PC-3 (cell line): ENCODE data around the gene MTMR11. TPM values are rescaled to one million over a fixed set of nuclear protein-coding genes. Genes with fewer than 3 reads are reported as not detected.
"Not testable (repeated sequence)": the region's sequence is repeated elsewhere in the genome, so short reads cannot be mapped to it uniquely, and the experiment has no call there.

ENCODE experiments used
- ATAC-seq: fragments of 200-7000 bp; cut with Tn5 transposase; 2 replicates; pipeline ENCODE4 v1.9.1; 2020; ENCODE audit warnings: mild to moderate bottlenecking, moderate library complexity
- BruUV-seq: library from RNA; stranded (reverse); fragments of 400-500 nt; replicated peaks from 2 replicates; lab custom pipeline; 2021; lab: Mats Ljungman, UMichigan
- CTCF ChIA-PET: fragments of 300-600 bp; sonication (Branson Sonifier 250); formaldehyde crosslinking; loops from one replicate; lab custom pipeline; 2022; ENCODE audit warnings: antibody characterized with exemption; lab: Charles Lee
- POLR2A ChIA-PET: fragments of 300-600 bp; sonication (Branson Sonifier 250); formaldehyde crosslinking; loops from one replicate; lab custom pipeline; 2022; ENCODE audit warnings: antibody characterized with exemption; ENCODE audit not compliant: unreplicated experiment; lab: Charles Lee
- DNase-seq: peaks from one replicate; pipeline ENCODE4 v3.0.0-alpha.2; 2015
- H2AFZ ChIP-seq: fragments of 300-600 bp; sonication (generic); 2 replicates; pipeline ENCODE4 v1.6.0; 2016; ENCODE audit warnings: antibody characterized with exemption, low read length
- H3F3A ChIP-seq: fragments of 300-600 bp; sonication (generic); one replicate; pipeline ENCODE4 v1.6.0; 2017; ENCODE audit warnings: antibody characterized with exemption, low read length, control low read depth, mild to moderate bottlenecking; ENCODE audit not compliant: unreplicated experiment
- H3K27ac ChIP-seq: fragments of 300-600 bp; sonication (generic); 2 replicates; pipeline ENCODE4 v1.5.1; 2016; ENCODE audit warnings: mild to moderate bottlenecking, low read length
- H3K27me3 ChIP-seq: fragments of 300-600 bp; sonication (generic); 2 replicates; pipeline ENCODE4 v1.6.1; 2016; ENCODE audit warnings: low read length, mixed read lengths
- H3K36me3 ChIP-seq: fragments of 300-600 bp; sonication (generic); 2 replicates; pipeline ENCODE4 v1.6.1; 2016; ENCODE audit warnings: low read depth, mixed run types, low read length, mixed read lengths
- H3K4me1 ChIP-seq: fragments of 300-600 bp; sonication (generic); 2 replicates; pipeline ENCODE4 v1.5.1; 2016; ENCODE audit warnings: low read length; ENCODE audit not compliant: insufficient read depth
- H3K4me2 ChIP-seq: fragments of 300-600 bp; sonication (generic); 2 replicates; pipeline ENCODE4 v1.6.0; 2016; ENCODE audit warnings: low read length
- H3K4me3 ChIP-seq: fragments of 300-600 bp; sonication (generic); 2 replicates; pipeline ENCODE4 v1.5.1; 2016; ENCODE audit warnings: mild to moderate bottlenecking, low read length, mixed read lengths
- H3K79me2 ChIP-seq: fragments of 300-600 bp; sonication (generic); 2 replicates; pipeline ENCODE4 v1.6.1; 2017; ENCODE audit warnings: low read length, mixed read lengths
- H3K9ac ChIP-seq: fragments of 300-600 bp; sonication (generic); 2 replicates; pipeline ENCODE4 v1.6.0; 2016; ENCODE audit warnings: mild to moderate bottlenecking, low read length
- H3K9me2 ChIP-seq: fragments of 300-600 bp; sonication (generic); replicated peaks from 2 replicates; pipeline ENCODE4 v1.6.1; 2016; ENCODE audit warnings: mixed run types, low read length, mixed read lengths
- H3K9me3 ChIP-seq: fragments of 300-600 bp; sonication (generic); 2 replicates; pipeline ENCODE4 v1.6.1; 2016; ENCODE audit warnings: low read length, mixed read lengths
- H4K20me1 ChIP-seq: fragments of 300-600 bp; sonication (generic); 2 replicates; pipeline ENCODE4 v1.6.1; 2016; ENCODE audit warnings: low read length, mixed read lengths
- EZH2 ChIP-seq: fragments of 300-600 bp; sonication (generic); IDR thresholded peaks from one replicate; pipeline ENCODE4 v1.6.1; 2017; ENCODE audit warnings: antibody characterized with exemption, mild to moderate bottlenecking, low read length; ENCODE audit not compliant: unreplicated experiment
- EZH2phosphoT487 ChIP-seq: fragments of 300-600 bp; sonication (generic); IDR thresholded peaks from 2 replicates; pipeline ENCODE4 v1.6.1; 2018; ENCODE audit warnings: mild to moderate bottlenecking, antibody characterized with exemption, low read length, borderline replicate concordance
- intact Hi-C: fragments of 100-400 bp; cut with micrococcal nuclease; formaldehyde crosslinking; loops from 2 replicates; pipeline ENCODE4 v1.9.0; 2023
- total RNA-seq: library from RNA; depleted of rRNA; stranded (reverse); fragments of >200 nt; gene quantifications from 2 replicates; pipeline ENCODE4 v1.2.3, GENCODE V29; 2014
- TF ChIP-seq, protein P1 (sequence below): fragments of 300-600 bp; sonication (generic); conservative IDR thresholded peaks from 2 replicates; pipeline ENCODE4 v1.5.1; 2017; ENCODE audit warnings: antibody characterized with exemption, low read depth, mild to moderate bottlenecking, low read length

Gene MTMR11
- total RNA-seq, 1 experiment from 2014 or later: 5.1 TPM

DNA sequence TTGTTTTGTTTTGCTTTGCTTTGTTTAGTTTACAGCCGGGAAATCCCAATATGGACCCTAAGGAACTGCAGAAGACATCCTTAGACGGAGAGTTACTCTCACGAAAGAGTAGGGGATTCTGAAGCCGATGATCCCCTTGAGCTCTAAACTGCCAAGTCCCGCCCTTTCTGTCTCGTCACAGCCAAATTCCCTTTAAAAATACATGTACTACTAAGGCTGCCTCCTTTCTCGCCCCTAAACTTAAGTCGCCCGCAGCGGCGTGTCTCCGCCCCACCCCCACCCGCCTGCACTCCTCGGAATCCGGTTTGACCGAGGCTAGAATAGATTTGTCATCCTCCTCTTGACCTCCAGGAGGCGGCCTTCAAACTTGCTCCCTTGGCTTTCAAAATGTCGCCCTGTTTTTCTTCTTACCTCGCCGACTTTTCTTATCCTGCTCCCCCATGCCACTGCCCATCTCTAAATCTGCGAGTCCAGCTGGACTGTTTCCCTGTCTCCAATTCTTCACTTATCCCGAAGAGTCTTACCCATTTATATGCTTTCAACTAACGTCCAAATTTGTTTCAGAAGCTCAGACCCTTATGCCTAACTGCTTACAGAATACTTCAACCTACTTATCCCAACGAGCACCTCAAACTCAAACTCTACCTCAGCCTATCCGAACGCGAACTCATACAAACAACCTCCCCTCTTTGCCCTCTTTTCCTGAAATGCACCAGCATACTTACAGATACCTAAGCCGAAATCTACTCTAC lies 48.3 kb downstream of the MTMR11 start:
- peak overlapping the region; percentile 79 for H3K9ac ChIP-seq
- ATAC-seq: peak; percentile 19
- DNase-seq: peak; percentile 95
- no peaks in the 10 kb centered on the region for H4K20me1 ChIP-seq
- no peaks in the 10 kb centered on the region for H3K9me2 ChIP-seq
- H3F3A ChIP-seq: peaks cover 12% of the 10 kb centered on the region
- H3K4me3 ChIP-seq: peak overlapping the region; percentile 77
- H3K4me1 ChIP-seq: peaks cover 27% of the 10 kb centered on the region
- no peaks in the 10 kb centered on the region for H3K27me3 ChIP-seq
- H3K36me3 ChIP-seq: no peaks in the 10 kb centered on the region
- peak overlapping the region; percentile 93 for H3K27ac ChIP-seq
- peak overlapping the region; percentile 75 for H2AFZ ChIP-seq
- intact Hi-C loops: loop anchor here (1.0 kb wide), 3 partner anchors 51 to 179 kb away; partner anchors contain the start of gene VPS45
- BruUV-seq: no TSS peak
- H3K4me2 ChIP-seq: peak overlapping the region; percentile 91
- H3K9me3 ChIP-seq: no peaks in the 10 kb centered on the region
- H3K79me2 ChIP-seq: peaks cover 19% of the 10 kb centered on the region; the same call in 1 of the 2 replicates
- ChIA-PET POLR2A (interaction anchor here (0.5 to 1.3 kb wide), 8 partner anchors 39 to 1366 kb away, joined by 3 to 9 read pairs (median 5); no protein-coding TSS in a partner anchor), CTCF (interaction anchor here (0.6 to 1.4 kb wide), 6 partner anchors 37 to 299 kb away, joined by 3 to 8 read pairs (median 4); no protein-coding TSS in a partner anchor)
- TF ChIP-seq EZH2 (no peak), EZH2phosphoT487 (no peak)
- TF ChIP-seq, protein P1, sequence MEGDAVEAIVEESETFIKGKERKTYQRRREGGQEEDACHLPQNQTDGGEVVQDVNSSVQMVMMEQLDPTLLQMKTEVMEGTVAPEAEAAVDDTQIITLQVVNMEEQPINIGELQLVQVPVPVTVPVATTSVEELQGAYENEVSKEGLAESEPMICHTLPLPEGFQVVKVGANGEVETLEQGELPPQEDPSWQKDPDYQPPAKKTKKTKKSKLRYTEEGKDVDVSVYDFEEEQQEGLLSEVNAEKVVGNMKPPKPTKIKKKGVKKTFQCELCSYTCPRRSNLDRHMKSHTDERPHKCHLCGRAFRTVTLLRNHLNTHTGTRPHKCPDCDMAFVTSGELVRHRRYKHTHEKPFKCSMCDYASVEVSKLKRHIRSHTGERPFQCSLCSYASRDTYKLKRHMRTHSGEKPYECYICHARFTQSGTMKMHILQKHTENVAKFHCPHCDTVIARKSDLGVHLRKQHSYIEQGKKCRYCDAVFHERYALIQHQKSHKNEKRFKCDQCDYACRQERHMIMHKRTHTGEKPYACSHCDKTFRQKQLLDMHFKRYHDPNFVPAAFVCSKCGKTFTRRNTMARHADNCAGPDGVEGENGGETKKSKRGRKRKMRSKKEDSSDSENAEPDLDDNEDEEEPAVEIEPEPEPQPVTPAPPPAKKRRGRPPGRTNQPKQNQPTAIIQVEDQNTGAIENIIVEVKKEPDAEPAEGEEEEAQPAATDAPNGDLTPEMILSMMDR: peak; percentile 79

DNA sequence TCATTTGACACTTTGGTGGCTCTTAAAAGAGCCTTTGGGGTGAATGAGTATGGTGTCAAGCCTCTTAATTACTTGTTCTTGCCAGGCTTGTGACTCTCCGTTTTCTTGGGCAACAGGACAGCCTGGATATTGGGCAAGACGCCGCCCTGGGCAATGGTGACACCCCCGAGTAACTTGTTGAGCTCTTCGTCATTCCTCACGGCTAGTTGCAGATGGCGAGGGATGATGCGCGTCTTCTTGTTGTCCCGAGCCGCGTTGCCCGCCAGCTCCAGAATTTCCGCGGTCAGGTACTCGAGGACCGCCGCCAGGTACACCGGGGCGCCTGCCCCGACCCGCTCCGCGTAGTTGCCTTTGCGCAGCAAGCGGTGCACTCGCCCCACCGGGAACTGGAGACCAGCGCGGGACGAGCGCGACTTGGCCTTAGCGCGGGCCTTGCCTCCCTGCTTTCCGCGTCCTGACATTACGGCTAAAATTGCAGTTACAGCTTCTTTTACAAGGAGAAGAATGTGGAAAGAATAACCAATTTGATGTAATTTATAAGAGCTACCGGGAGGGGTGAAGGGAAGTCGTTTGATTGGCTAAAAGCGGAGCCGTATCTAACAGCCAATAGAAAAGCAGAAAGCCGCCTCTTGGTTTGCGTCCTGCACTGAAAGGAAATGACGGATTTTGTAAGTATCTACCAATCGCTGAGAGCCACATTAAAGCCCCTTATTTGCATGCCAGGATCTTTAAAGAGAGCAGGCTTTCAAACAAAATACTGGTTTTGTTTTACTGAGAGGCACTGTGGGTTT lies 49.0 kb downstream of the MTMR11 start:
- H2AFZ ChIP-seq: peak overlapping the region; percentile 75
- peak overlapping the region; percentile 91 for H3K4me2 ChIP-seq
- H3K79me2 ChIP-seq: peaks cover 19% of the 10 kb centered on the region; the same call in 1 of the 2 replicates
- intact Hi-C loops: loop anchor here (1.0 kb wide), 3 partner anchors 52 to 180 kb away; partner anchors contain the start of gene VPS45
- no peaks in the 10 kb centered on the region for H4K20me1 ChIP-seq
- no peaks in the 10 kb centered on the region for H3K9me2 ChIP-seq
- peak overlapping the region; percentile 77 for H3K4me3 ChIP-seq
- peak; percentile 99 for DNase-seq
- H3K9ac ChIP-seq: peak overlapping the region; percentile 79
- CTCF ChIA-PET: interaction anchor here (0.6 to 1.4 kb wide), 5 partner anchors 37 to 299 kb away, joined by 3 to 6 read pairs (median 3); no protein-coding TSS in a partner anchor
- peaks cover 27% of the 10 kb centered on the region for H3K4me1 ChIP-seq
- TSS peak; percentile 7 for BruUV-seq
- no peak for TF ChIP-seq EZH2phosphoT487
- TF ChIP-seq, protein P1: no peak
- no peak for TF ChIP-seq EZH2
- H3K9me3 ChIP-seq: no peaks in the 10 kb centered on the region
- peaks cover 12% of the 10 kb centered on the region for H3F3A ChIP-seq
- H3K36me3 ChIP-seq: no peaks in the 10 kb centered on the region
- H3K27ac ChIP-seq: peak overlapping the region; percentile 93
- ATAC-seq: peak; percentile 55
- H3K27me3 ChIP-seq: no peaks in the 10 kb centered on the region
- POLR2A ChIA-PET: interaction anchor here (0.5 to 1.3 kb wide), 14 partner anchors 20 to 1644 kb away, joined by 3 to 9 read pairs (median 4); partner anchors contain the start of genes MTMR11 and PLEKHO1

DNA sequence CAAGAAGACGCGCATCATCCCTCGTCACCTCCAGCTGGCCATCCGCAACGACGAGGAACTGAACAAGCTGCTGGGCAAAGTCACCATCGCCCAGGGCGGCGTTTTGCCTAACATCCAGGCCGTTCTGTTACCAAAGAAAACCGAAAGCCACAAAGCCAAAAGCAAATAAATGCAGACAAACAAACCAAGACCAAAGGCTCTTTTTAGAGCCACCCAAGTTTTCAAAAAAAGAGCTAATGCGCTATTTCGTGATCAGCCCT lies 49.6 kb downstream of the MTMR11 start:
- H3K4me2 ChIP-seq: peak overlapping the region; percentile 91
- intact Hi-C loops, H2AFZ ChIP-seq: not testable (repeated sequence)

More for the DNA sequence above, 49.6 kb downstream of the MTMR11 start:
- BruUV-seq, ATAC-seq, H3K9me3 ChIP-seq, DNase-seq, H3K9me2 ChIP-seq, H4K20me1 ChIP-seq, H3K27me3 ChIP-seq, H3K36me3 ChIP-seq: not testable (repeated sequence)
- H3K4me3 ChIP-seq: peak overlapping the region; percentile 77
- H3K79me2 ChIP-seq: peaks cover 19% of the 10 kb centered on the region; the same call in 1 of the 2 replicates
- ChIA-PET POLR2A (interaction anchor here (0.5 to 1.3 kb wide), 7 partner anchors 20 to 1645 kb away, joined by 3 to 9 read pairs (median 4); partner anchors contain the start of gene PLEKHO1), CTCF (interaction anchor here (0.6 to 1.4 kb wide), 4 partner anchors 44 to 300 kb away, joined by 3 to 6 read pairs (median 4); no protein-coding TSS in a partner anchor)
- peaks cover 12% of the 10 kb centered on the region for H3F3A ChIP-seq
- H3K9ac ChIP-seq: peak overlapping the region; percentile 79
- H3K27ac ChIP-seq: peak overlapping the region; percentile 93
- H3K4me1 ChIP-seq: peaks cover 27% of the 10 kb centered on the region
